D341Med (cell line): Measurements from ENCODE around the gene NSD2.
A peak's percentile ranks its signal among the peaks of the same experiment; 100 is the strongest.

Experiments used
- DNase-seq: peaks from one replicate; pipeline ENCODE4 v3.0.0; 2012; ENCODE audit warnings: low spot score

The NSD2 gene

DNA sequence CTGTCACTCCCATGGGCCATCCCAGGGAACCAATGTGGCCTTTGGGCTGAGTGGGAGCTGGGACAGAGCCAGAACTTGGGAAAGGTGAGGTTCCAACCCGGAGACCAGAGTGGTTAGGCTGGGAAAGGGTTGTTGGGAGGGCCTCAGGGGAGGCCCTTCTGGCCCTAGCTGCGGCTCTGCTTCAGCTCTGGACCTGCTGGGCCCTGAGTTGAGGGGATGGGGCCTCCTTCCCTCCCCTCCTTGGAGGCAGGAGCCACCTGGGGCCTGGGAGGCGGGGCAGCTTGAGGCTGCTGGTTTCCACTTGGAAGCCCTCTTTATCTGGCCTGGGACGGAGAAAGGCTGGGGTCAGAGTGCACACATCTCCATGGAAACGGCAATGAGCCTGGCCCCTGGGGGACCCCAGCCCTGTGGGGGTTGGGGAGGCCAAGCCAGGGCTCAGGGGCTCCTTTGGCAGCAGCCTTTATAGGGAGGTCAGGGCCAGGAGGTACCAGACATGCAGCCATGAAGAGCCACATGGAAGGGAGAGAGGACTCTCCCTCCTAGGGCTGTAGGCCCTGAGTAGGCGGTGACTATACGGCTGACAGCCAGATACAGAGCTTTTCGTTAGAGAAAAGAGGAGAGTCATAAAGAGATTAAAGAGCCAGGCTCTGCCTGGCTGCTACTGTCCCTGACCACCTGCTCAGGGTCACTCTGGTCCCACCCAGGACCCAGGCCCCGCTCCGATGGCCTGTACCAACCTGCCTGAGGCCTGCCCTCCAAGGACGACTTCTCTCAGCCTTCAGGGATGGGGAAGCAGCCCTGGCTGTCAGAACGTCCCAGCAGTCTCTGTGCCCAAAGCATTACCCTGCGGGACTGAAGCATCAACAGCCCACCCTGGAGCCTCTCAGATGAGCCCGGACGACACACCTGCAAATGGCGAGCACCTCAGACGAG is 6.9 kb upstream of the NSD2 start:
- no peak for DNase-seq

DNA sequence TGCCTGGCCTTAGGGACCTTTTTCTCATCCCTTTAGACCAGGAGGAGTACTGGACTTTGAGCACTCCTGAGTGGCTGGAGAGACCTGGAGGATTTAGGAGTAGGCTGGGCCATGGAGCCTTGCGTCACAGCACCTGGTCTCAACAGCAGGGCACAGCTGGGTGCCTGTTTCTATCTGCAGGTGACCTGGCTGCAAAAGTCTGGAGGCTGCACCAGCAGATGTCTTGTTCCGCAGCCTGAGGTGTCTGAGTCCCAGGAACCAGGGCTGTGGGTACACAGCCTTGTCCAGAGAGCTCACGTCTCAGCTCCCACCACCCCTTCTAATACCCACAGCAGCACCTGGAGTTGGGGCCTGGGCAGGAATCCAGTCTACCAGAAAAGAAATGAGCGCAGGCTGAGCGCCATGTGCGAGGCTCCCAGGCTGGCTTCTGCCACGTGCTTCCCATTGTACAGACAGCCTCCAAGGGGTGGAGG is 5.0 kb upstream of the NSD2 start:
- no peak for DNase-seq

DNA sequence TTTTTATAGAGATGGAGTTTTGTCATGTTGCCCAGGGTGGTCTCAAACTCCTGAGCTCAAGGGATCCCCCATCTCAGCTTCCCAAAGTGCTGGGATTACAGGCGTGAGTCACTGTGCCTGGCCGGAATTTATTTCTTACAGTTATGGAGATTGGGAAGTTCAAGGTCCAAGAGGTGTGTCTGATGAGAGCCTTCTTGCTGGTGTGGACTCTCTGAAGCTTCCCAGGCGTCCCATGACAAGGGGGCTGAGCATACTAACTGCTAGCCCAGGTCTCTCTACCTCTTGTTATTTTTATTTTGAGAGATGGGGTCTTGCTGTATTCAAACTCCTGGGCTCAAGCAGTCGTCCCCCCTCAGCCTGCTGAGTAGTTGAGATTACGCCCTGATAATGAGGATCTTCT is 2.9 kb upstream of the NSD2 start:
- DNase-seq, result no peak

DNA sequence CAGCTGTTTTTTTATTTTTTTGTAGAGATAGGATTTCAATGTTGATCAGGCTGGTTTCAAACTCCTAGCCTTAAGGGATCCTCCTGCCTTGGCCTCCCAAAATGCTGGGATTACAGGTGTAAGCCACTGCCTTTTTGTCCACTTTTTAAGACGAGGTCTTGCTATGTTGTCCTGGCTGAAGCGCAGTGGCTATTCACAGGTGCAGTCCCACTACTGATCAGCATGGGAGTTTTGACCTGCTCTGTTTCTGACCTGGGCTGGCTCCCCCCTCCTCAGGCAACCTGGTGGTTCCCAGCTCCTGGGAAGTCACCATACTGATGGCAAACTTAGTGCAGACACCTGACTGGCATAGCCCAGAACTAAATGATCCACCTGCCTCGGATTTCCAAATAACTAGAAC is 2.3 kb upstream of the NSD2 start:
- DNase-seq, result no peak

DNA sequence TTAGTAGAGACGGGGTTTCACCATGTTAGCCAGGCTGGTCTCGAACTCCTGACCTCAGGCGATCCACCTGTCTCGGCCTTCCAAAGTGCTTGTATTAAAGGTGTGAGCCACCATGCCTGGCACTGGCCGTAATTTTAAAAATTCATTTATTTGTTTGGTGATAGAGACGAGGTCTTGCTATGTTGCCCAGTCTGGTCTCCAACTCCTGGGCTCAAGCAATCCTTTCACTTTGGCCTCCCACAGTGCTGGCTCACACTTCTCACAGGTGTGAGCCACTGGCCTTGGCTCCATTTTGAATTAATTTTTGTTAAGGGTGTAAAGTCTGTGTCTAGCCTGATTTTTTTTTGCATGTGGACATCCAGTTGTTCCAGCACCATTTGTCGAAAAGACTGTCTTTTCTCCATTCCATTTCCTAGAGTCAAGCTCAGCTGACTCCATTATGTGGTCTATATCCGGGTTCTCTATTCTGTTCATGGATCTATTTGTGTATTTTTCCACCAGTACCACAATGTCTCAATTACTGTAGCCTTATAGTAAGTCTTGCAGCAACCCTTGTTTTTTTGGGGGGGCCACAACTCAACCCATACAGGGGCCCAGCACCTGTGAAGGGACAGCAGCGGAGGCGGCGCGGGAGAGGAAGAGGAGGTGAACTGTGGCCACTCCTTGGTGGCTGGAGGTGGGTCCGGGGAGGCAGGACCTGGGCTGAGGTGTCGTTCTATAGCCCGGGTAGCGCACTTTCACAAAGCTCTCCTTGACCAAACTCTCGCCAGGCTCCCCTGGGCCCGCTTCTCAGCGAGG is 1.5 kb upstream of the NSD2 start:
- DNase-seq, result no peak

DNA sequence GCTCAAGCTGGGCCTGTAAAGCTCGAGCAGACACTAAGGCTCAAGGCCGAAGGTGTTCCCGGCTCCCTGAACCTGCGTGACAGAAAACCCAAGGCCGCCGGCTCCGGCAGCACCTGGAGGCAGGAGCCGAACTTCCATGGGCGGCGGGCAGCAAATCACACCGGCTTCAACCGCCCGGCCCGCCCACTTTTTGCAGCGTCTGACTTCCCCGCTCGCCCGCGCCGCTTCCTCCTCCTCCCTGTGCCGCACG is 940 bp upstream of the NSD2 start:
- DNase-seq, result peak; percentile 88

DNA sequence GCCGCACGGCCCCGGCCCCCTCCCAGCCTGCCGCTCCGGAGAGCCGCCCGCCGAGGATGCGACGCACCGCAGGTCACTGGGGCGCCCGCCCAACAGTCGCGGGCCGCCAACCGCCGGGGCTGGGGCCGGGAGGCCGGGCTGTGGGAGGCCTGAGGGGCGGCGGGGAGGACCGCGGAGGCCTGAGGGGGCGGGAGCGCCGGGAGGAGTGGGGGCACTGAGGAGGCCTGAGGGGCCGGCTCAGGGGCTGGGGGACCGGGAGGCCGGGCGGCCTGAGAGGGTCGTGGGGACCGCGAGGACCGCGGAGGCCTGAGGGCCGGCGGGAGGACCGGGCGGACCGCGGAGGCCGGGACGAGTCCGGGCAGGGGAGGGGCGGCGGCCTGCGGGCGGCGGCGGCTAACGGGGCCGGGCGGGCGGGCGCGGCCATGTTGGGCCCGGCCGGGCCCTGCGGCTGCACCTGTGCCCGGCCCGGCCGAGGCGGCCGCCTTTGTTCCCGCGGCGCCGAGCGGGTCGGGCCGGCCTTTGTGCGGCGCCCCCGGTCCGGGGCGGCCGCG is 353 bp downstream of the NSD2 start:
- peak; percentile 81 for DNase-seq

DNA sequence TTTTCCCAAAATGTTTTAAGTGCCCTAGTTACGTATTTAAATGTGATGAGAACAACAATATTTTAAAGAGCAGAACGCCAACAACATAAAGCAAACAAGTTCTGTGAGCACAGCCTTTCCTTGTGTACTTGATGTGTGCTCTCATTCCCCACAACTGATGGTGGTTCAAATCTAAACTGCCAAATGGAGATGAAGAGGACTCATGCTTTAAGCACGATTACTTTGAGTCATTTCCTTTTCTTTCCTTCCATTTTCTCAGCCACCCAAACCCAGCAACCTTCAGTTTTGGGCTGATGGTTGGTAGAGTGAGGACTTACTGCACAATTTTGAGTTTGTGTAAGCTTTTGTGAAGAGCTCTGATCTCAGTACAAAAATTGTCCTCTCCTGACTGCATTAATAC is 1.7 kb downstream of the NSD2 start:
- DNase-seq, result no peak

DNA sequence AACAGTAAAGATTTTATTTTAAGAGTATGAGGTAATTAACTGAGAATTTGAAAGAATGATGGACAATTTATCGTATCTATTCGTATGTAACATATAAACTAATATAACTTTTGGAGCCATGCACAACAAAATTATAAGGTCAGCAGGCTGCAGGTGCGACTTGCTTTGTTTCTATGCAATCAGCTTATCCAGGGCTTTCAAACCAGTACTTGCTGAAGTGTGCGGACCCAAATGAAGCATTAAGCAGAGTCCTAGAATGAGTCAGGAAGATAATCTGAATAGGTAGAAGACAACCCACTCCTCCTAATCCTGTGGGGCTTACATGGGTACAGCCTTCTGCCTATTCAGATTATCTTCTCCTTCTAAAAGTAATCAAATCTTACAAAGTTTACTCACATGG is 2.1 kb downstream of the NSD2 start:
- DNase-seq, result no peak

DNA sequence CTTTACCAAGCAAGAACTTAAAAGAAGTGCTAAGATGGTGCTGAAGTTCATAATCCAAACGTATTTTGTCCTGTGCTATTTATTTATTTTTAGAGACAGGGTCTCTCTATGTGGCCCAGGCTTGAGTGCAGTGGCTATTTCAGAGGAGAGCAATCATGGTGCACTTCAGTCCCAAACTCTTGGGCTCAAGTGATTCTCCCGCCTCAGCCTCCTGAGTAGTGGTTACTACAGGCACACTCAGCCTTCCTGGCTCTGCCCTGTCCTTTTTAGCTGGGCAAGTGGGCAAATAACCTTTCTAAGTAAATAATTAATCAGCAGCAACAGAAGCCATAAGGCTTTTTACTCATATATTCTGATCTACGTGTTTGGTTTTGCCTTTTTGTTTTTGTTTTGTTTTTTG is 2.6 kb downstream of the NSD2 start:
- DNase-seq, result no peak

DNA sequence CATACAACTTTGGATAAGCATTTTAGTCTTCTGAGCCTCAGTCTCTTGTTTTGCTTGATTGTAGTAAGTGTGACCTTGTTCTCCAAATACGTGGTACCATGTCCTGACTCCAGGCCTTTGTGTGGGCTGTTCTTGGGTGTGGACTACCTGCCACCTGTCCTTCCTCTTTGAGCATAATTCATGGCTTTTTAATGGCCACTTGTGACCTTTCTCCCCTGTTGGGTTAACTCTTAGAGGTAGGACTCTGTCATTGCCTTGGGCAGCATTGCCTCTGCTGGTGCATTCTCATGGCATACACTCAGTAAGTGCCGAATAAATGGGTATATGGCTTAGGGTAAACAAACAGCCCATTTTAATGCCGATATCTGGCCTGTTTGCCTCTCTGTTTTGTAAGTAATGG is 3.0 kb downstream of the NSD2 start:
- DNase-seq, result no peak

DNA sequence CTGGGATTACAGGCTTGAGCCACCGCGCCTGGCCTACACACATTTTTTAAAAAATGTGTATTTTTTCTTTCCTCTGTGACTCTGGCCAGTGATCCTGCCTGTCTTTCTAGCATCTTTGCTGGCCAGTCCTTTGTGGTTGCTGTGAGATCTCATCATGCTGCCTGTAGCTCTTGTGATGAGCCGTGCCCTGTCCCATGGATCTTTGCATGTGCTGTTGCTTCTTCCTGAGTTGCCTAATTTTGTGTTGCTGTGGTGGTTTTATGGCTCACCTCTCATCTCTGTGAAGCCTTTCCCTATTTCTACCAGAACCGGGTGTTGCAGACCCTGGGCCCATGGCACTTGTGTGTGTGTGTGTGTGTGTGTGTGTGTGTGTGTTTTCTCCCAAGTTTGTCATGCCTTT is 8.3 kb downstream of the NSD2 start:
- DNase-seq, result no peak

DNA sequence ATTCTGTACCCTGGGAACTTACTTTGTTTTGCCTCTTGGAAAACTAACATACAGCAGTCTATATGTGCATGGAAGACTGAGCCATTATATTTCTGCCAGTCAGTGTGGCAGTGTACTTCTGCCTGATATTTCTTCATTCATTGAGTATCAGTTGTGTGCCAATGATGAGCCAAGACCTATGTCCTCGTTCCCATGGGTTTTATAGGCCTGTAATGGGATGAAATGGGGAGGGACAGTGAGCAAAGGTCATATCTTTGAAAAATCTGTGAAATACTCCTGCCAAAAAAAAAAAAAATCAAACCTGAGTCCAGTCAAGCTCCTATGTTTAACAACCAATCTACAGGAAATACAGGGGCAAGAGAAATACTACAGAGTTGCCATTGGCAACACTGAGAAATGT is 9.1 kb downstream of the NSD2 start:
- no peak for DNase-seq

DNA sequence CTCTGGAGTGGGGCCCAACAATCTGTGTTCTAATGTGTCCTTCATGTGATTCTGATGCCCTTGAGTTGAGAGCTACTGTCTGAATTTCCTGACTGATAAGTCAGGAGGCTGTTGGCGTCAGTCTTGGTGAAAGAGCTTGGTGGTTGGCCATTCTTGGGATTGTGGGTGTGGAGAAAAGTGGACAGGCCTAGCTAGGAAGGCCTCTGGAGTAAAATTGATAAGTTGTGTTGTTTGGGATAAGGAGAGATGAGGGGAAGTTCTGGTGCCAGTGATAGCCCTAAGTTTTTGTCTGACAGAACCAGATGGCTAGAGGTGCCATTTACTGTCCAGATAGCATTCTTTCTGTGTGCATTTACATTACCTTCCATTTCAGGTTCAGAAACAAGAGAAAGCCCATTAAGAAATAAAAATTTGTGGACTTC is 11.7 kb downstream of the NSD2 start:
- no peak for DNase-seq

DNA sequence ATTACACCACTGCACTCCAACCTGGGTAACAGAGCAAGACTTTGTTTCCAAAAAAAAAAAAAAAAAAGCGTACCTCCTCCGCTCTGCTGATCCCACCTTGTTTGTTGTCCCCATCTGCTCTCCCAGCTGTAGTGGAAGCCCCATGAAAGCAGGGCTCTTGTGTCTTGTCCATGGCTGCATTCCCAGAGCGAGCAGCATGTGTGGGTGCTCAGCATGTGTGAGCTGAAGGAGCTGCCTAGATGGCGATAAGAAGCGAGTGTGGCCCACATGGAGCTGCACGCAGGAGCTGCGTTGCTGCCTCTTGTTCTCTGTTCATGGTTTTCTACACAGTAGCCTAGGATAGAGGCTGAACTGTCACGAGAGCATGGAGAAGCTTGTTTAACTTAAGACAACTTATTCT is 12.4 kb downstream of the NSD2 start:
- DNase-seq, result no peak

DNA sequence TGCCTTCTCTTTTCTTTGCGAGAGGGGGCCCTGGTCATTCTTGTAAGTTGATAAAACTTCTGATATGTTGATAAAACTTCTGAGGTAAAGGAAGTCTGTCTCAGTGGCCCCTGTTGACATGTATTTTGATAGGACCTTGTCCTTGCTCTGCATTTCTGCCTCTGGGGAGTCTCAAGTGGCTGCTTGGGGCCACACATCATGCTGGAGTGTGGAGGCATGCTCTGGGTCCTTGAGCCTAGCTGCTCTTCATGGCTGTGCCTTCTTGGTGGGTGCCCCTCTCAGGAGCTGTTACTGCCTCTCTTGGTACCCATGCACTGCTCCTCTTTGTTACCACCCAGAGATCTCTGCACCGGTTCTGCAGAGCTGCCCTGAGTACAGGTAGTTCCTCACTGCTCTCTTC is 14.2 kb downstream of the NSD2 start:
- DNase-seq, result no peak

DNA sequence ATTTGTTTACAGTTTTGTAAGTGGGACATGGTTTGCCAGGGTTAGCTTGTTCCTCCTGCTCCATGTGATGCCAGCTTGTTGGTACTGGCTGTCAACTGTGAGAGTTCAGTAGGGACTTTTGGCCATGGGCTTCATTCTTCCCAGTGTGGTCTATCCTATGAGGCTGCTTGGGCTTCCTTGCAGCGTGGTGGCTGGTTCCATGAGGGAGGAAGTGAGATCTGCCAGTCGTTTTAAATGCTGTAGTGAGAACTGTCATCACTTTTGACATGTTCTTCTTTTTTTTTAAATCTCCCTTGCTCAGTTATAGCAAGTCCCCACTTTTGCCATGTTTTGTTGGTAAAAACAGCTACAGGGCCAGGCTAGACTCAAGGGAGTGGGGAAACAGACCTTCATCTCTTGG is 15.9 kb downstream of the NSD2 start:
- no peak for DNase-seq

DNA sequence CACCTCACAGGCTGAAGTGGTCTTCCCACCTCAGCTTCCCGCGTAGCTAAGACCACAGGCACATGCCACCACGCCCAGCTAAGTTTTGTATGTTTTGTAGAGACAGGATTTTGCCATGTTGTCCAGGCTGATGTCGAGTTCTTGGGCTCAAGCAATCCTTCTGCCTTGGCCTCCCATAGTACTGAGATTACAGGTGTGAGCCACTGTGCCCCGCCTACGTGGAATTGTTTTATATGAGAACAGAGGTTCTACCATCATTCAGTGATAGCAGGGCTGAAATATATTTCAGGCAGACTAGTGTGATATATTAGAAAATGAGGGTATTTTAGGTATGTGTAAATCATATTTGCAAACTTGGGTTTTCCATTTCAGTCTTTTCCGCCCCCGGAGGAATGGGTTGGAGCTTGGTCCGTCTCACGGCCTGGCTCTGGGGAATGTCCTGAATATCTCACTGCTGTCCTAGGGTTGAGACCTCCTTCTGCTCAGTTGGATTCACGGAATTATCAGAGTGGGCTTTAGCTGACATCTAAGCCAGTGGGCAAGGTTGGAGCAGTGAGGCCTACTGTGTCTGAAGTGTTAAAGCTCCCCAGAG is 19.9 kb downstream of the NSD2 start:
- no peak for DNase-seq

DNA sequence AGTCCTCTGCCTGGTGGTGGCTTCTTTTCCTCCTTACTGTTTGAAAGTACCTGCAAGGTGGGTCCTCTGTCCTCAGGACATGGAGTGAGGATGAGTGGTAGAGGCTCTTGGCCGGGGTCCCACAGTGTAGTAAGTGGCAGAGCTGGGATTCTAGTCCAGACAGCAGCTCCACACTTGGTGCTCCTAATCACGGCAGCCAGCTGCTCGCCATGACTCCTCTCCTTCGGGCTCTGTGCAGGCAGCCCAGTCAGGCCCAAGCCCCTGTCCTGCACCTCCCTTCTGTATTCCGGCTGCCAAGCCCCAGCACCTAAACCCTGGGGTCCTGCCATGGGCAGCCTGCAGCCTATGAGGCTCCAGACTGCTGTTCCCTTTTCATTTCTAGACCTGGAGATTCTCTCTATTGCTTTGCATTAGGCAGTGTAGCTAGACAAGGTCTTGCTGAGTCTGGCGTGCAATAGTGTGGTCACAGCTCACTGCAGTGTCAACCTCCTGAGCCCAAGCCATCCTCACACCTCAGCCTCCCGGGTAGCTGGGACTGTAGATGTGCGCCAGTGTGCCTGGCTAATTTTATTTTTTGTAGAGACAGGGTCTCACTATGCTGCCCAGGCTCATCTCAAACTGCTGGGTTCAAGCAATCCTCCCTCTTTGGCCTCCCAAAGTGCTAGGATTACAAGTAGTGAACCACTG is 24.9 kb downstream of the NSD2 start:
- no peak for DNase-seq

DNA sequence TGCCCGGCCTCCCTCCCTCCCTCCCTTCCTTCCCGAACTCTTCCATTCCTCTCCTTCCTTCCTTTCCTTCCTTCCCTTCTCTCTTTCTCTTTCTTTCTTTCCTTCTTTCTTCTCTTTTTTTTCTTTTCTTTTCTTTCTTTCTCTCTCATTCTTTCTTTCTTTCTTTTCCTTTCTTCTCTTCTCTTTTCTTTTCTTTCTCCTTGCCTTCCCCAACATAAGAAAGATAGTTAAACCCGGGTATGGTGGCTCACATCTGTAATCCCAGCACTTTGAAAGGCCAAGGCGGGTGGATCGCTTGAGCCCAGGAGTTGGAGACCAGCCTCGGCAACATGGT is 25.4 kb downstream of the NSD2 start:
- no peak for DNase-seq

DNA sequence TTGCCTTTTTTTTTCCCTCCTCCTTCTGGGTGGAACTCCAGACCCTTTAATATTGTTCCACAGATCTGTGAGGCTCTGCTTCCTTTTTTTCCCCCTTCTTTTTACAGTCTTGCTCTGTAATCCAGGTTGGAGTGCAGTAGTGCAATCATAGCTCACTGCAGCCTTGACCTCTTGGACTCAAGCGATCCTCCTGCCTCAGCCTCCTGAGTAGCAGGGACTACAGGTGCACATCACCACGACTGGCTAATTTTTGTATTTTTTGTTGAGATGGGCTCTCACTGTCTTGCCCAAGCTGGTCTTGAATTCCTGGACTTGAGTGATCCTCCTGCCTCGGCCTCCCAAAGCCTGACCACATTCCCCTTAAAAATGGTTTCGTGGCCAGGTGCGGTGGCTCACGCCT is 26.8 kb downstream of the NSD2 start:
- DNase-seq, result no peak

DNA sequence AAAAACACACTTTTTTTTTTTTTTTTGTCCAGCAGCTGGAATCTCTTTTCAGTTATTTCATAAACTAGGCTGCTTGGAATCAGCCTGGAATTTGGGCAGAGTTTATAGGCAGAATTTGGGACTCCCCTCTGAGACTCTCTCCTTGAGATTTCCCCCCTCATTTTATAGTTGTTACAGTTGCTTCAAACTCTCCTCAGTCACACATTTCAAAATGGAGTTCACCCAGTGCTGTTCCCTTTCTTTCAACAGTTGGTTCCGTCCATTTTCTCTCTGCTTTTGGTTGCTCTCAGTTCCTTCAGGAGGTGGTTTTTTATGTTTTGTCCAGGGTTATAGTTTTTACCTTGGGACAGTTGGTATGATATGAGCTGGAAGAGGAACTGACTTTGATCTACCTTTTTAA is 27.5 kb downstream of the NSD2 start:
- DNase-seq, result no peak
